NB4 (cell line): Measurements from ENCODE around the gene DMBX1.

Source experiments
- MAX ChIP-seq: IDR thresholded peaks from 2 replicates; pipeline ENCODE4 v1.6.1; 2011; ENCODE audit warnings: low read depth, low read length
- POLR2A ChIP-seq: IDR thresholded peaks from 2 replicates; pipeline ENCODE4 v1.6.1; 2011; ENCODE audit warnings: mild to moderate bottlenecking; ENCODE audit not compliant: insufficient read length; ENCODE audit errors: extremely low read depth
- TF ChIP-seq, protein P1 (sequence below): IDR thresholded peaks from one replicate; pipeline ENCODE4 v1.5.1; 2012; ENCODE audit warnings: low read depth, low read length

- TF ChIP-seq, protein P1, sequence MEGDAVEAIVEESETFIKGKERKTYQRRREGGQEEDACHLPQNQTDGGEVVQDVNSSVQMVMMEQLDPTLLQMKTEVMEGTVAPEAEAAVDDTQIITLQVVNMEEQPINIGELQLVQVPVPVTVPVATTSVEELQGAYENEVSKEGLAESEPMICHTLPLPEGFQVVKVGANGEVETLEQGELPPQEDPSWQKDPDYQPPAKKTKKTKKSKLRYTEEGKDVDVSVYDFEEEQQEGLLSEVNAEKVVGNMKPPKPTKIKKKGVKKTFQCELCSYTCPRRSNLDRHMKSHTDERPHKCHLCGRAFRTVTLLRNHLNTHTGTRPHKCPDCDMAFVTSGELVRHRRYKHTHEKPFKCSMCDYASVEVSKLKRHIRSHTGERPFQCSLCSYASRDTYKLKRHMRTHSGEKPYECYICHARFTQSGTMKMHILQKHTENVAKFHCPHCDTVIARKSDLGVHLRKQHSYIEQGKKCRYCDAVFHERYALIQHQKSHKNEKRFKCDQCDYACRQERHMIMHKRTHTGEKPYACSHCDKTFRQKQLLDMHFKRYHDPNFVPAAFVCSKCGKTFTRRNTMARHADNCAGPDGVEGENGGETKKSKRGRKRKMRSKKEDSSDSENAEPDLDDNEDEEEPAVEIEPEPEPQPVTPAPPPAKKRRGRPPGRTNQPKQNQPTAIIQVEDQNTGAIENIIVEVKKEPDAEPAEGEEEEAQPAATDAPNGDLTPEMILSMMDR = no peak
- TF ChIP-seq POLR2A (no peak), MAX (no peak)
Observed at GRCh38 chr1:46491443-46492268, 2.0 kb downstream of the DMBX1 start.
